AG04449 (cell line): ENCODE results near the gene FASN.
"Not testable (repeated sequence)": the region's sequence is repeated elsewhere in the genome, so short reads cannot be mapped to it uniquely, and the experiment has no call there.

Experiments used
- CTCF ChIA-PET: fragments of 350-600 bp; formaldehyde crosslinking; extraction: SDS; loops from one replicate; lab custom pipeline; 2021; ENCODE audit warnings: antibody characterized with exemption; lab: Yijun Ruan, JAX
- POLR2A ChIA-PET: fragments of 400-600, 350-600 bp; formaldehyde crosslinking; extraction: SDS; loops from one replicate; lab custom pipeline; 2020; ENCODE audit warnings: antibody characterized with exemption, inconsistent platforms; lab: Yijun Ruan, JAX
- DNase-seq: peaks from one replicate; pipeline ENCODE4 v3.0.0-alpha.2; 2010; ENCODE audit warnings: low read depth, low spot score
- H3K4me3 ChIP-seq: 2 replicates; pipeline ENCODE4 v1.5.1; 2011; ENCODE audit warnings: low read depth, mild to moderate bottlenecking, control low read depth, low read length
- TF ChIP-seq, protein P1 (sequence below): IDR thresholded peaks from one replicate; pipeline ENCODE4 v1.5.1; 2011; ENCODE audit warnings: mild to moderate bottlenecking, moderate library complexity, low read length, control low read depth, inconsistent platforms; ENCODE audit not compliant: insufficient read depth; ENCODE audit errors: missing control alignments

The FASN gene

DNA sequence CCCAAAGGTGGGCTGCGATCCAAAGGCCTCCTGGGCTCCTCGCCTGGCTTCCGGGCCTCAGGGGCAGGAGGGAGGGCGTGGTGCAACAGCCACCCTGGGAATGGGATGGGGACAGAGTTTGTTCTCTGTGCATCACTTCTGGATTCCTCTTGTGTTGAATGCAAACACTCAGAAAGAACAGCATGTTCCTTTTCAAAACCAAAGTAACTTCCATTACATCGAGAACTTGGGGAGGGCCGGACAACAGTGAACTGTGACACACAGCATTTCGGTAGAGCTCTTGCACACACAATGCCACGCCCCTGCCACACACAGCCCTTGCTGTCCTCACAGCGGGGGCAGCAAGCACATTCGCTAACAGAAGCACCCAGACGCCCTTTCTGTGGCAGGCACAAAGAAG, 36.1 kb upstream of the FASN start:
- ChIA-PET POLR2A (no interaction called here), CTCF (interaction anchor here (1.4 to 3.4 kb wide), 3 partner anchors 23 to 104 kb away, joined by 5 to 11 read pairs (median 10); partner anchors contain the start of gene DCXR)
- no peak for DNase-seq
- TF ChIP-seq, protein P1, sequence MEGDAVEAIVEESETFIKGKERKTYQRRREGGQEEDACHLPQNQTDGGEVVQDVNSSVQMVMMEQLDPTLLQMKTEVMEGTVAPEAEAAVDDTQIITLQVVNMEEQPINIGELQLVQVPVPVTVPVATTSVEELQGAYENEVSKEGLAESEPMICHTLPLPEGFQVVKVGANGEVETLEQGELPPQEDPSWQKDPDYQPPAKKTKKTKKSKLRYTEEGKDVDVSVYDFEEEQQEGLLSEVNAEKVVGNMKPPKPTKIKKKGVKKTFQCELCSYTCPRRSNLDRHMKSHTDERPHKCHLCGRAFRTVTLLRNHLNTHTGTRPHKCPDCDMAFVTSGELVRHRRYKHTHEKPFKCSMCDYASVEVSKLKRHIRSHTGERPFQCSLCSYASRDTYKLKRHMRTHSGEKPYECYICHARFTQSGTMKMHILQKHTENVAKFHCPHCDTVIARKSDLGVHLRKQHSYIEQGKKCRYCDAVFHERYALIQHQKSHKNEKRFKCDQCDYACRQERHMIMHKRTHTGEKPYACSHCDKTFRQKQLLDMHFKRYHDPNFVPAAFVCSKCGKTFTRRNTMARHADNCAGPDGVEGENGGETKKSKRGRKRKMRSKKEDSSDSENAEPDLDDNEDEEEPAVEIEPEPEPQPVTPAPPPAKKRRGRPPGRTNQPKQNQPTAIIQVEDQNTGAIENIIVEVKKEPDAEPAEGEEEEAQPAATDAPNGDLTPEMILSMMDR = no peak
- no peak overlapping the region for H3K4me3 ChIP-seq

DNA sequence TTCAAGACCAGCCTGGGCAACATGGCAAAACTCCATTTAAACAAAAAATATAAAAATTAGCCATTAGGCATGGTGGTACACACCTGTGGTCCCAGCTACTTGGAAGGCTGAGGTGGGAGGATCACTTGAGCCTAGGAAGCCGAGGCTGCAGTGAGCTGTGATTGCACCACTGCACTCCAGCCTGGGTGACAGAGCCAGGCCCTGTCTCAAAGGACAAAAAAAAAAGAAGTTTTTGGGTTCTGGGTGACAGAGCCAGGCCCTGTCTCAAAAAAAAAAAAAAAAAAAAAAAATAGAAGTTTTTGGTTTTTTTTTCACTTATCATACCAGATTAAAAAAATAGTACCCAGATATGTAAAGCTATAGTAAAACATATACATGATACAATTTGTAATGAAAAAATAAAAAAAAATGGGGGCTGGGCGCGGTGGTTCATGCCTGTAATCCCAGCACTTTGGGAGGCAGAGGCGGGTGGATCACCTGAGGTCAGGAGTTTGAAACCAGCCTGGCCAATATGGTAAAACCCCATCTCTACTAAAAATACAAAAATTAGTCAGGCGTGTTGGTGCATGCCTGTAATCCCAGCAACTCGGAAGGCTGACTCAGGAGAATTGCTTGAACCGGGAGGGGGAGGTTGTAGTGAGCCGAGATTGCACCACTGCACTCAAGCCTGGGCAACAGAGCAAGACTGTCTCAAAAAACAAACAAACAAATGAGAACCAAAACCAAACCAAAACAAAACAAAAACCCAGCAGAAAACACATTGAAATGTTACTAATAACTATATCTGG, 35.3 kb upstream of the FASN start:
- POLR2A ChIA-PET, H3K4me3 ChIP-seq, DNase-seq: not testable (repeated sequence)
- CTCF ChIA-PET = interaction anchor here (0.9 to 3.4 kb wide), 3 partner anchors 73 to 103 kb away, joined by 3 to 11 read pairs (median 5); partner anchors contain the start of gene DCXR

DNA sequence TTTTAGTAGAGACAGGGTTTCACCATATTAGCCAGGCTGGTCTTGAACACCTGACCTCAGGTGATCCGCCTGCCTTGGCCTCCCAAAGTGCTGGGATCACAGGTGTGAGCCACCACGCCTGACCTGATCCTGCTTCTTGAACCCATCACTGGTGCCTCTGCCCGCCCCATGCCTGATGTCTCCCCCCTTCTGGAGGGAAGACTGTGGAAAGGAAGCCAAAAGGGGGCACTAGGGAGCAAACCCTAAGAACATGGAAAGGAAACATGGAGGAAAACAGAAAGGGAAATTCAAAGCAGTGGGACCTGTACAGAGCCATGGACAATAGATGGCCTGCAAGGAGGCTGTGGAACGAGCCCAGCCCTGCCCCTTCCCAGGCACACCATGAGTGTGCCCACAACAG, 31.1 kb upstream of the FASN start:
- ChIA-PET CTCF (interaction anchor here (1.0 kb wide), 1 partner anchor 91 kb away, joined by 3 read pairs; the partner anchor contains the start of gene DCXR), POLR2A (no interaction called here)
- TF ChIP-seq, protein P1 = peak; percentile 1
- no peak overlapping the region for H3K4me3 ChIP-seq
- DNase-seq = no peak

DNA sequence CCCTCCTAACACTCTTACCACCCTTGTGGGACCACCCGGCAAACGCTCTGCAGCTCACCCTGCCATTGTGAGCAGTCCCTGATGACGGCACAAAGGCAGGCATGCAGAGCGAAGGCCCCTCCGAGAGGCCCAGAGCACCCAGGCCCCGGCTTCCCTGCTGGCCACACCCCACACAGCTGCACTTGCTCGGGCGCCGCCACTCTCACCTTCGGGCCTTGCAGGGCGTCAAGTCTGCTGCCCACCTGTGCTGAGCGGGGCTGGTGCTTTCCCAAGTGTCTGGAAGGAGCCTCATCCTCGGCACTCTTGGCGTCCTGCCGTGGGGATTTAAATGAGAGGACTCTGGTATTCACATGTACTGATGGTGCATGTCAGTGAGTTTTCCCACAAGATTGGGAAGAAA, 30.3 kb upstream of the FASN start:
- TF ChIP-seq, protein P1 = no peak
- H3K4me3 ChIP-seq = no peak overlapping the region
- no peak for DNase-seq
- POLR2A ChIA-PET = no interaction called here
- CTCF ChIA-PET = no interaction called here

DNA sequence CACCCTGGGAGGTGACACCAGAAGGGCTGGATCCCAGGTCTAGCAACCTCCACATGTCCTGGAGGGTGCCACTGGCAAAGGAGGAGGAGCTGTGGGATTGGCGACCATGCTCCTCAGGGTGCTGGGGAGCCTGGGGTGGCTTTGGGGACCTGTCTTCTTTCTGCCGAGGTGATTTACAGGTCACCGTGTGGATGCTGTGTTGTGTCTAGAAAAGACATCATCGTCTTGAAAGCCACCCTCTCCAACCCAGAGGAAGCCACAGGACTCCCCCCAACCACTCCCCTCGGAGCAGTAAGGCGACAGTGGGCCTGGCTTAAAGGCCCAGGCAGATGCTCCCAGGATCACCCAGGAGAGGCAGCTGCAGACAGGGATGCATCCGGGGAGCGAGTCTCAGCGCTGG, 29.7 kb upstream of the FASN start:
- ChIA-PET CTCF (no interaction called here), POLR2A (no interaction called here)
- TF ChIP-seq, protein P1 = no peak
- no peak for DNase-seq
- H3K4me3 ChIP-seq = no peak overlapping the region

DNA sequence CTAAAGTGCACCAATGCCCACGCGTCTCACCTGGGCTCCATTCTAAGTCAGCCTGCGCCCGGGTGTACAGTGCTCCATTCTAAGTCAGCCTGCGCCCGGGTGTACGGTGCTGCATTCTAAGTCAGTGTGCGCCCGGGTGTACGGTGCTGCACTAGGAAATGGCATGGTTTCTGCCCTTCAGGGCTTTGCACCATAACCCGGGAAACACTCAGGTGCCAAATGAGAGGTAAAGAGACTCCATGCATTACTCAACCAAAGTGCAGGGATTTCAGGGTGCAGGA, 29.2 kb upstream of the FASN start:
- ChIA-PET CTCF (no interaction called here), POLR2A (no interaction called here)
- TF ChIP-seq, protein P1 = no peak
- H3K4me3 ChIP-seq = no peak overlapping the region
- DNase-seq = no peak
